HS-27A (cell line): ENCODE measurements around the gene PTH2.
"Not testable (repeated sequence)": the region's sequence is repeated elsewhere in the genome, so short reads cannot be mapped to it uniquely, and the experiment has no call there.

Experiments
- DNase-seq: peaks from one replicate; pipeline ENCODE4 v3.0.0-alpha.2; 2012; ENCODE audit warnings: low read depth, missing footprints

Gene PTH2

DNA sequence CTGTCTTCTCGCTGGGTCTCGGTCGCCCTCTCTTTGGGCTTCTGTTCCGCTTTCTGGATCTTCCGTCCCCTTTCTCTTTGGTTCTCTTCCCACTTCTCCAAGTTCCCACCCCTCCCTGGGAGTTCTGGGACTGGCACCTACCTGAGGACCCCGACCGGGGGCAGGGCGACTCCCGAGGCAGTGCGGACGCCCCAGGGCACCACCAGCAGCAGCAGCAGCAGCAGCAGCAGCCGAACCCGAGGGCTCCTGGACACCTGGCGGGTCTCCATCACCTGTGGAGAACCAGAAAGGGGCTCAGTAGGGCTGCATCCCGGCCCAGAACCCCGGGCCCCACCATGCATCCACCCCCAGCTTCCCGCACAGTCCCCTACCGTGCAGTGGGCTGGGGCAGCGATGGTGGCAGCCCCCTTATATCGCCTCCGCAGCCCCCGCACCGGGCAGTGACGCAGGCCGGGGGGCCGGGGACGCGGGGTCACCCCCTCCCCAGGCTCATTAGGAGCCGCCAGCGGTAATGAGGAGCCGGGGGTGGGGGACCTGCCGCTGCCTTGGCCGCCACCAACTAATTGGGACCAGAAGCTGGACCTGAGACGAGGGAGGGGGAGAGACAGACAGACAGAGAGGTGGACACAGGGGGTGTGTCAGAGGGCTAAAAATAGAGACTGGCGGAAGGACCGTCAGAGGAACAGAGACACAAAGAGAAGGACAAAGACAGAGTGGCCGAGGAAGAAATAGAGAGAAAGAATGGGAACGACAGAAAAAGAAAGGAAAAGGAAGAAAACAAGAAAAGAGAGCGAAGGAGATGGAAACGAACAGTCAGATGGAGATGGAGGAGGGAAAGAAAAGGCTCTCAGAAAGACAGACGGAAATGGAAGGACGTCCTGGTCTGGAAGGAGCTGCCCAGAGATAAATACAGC lies at the start of gene PTH2:
Gene PTH2 (minus strand): TSS at position 371 of the 914 bp plus-strand sequence. CDS start 102 bp downstream, at position 269.
- DNase-seq, result no peak

GRCh38 chr19:49472936-49473335 lies 49.7 kb upstream of the PTH2 start:
- DNase-seq, result no peak

- DNase-seq, result no peak
These were observed 47.4 kb upstream of the PTH2 start for GRCh38 chr19:49470615-49470978.

- DNase-seq, result no peak
These were observed 46.8 kb upstream of the PTH2 start for GRCh38 chr19:49469828-49470614.

DNA sequence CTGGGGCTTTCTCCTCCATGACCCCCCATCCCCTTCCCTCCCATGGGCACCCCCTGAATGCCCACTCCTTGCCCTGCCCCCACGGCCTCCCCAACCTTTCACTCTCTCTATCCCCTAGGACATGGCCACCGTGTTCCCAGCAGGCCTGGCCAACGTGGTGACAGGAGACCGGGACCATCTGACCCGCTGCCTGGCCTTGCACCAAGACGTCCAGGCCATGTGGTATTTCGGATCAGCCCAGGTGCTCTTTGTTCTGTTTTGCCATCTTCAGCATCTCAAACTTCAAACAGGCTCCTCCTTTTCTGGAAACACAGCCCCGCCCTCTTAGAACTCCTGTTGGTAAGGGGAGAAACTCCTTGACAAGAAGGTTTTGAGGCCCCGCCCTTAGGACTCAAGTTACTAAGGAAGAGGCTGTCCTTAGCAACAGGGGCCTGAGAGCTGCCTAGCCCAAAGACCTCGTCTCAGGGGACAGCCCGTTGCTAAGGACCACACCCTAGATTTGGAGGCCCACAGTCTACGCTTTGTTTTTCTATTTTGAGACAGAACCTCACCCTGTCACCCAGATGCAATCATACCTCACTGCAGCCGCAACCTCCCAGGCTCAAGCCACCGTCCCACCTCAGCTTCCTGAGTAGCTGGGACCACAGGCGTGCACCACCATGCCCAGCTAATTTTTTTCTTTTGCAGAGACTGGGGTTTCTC lies 45.7 kb upstream of the PTH2 start:
- no peak for DNase-seq

- DNase-seq, result no peak
These were observed 45.0 kb upstream of the PTH2 start for GRCh38 chr19:49468199-49468598.

- no peak for DNase-seq
These were observed 42.1 kb upstream of the PTH2 start for GRCh38 chr19:49465371-49465770.

- no peak for DNase-seq
These were observed 40.9 kb upstream of the PTH2 start for GRCh38 chr19:49463960-49464740.

DNA sequence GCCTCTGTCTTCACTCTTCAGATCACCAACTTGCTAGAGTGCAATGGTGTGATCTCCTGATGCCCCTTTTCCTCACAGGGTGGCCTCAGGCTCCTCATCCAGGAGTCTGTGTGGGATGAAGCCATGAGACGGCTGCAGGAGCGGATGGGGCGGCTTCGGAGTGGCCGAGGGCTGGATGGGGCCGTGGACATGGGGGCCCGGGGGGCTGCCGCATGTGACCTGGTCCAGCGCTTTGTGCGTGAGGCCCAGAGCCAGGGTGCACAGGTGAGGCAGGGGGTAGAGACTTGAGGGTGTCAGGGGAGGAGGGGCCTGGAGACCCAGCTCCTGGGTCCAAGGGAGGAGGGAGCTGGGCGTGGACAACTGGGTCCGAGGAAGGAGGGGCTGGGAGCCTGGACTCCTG lies 39.3 kb upstream of the PTH2 start:
- DNase-seq, result no peak

DNA sequence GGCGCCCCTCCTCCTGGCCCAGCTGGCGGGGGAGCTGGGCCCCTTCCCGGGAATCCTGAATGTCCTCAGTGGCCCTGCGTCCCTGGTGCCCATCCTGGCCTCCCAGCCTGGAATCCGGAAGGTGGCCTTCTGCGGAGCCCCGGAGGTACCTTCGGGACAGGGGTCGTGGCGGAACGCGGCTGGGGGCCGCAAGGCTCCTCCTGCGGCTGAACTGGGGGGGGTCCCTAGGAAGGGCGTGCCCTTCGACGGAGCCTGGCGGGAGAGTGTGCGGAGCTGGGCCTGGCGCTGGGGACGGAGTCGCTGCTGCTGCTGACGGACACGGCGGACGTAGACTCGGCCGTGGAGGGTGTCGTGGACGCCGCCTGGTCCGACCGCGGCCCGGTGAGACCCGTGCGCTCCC lies 38.4 kb upstream of the PTH2 start:
- DNase-seq, result no peak

DNA sequence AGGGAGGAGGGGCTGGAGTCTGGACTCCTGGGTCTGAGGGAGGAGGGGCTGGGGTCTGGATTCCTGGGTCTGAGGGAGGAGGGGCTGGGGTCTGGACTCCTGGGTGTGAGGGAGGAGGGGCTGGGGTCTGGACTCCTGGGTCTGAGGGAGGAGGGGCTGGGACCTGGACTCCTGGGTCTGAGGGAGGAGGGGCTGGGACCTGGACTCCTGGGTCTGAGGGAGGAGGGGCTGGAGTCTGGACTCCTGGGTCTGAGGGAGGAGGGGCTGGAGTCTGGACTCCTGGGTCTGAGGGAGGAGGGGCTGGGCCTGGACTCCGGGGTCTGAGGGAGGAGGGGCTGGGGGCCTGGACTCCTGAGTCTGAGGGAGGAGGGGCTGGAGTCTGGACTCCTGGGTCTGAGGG lies 37.9 kb upstream of the PTH2 start:
- not testable (repeated sequence) for DNase-seq

DNA sequence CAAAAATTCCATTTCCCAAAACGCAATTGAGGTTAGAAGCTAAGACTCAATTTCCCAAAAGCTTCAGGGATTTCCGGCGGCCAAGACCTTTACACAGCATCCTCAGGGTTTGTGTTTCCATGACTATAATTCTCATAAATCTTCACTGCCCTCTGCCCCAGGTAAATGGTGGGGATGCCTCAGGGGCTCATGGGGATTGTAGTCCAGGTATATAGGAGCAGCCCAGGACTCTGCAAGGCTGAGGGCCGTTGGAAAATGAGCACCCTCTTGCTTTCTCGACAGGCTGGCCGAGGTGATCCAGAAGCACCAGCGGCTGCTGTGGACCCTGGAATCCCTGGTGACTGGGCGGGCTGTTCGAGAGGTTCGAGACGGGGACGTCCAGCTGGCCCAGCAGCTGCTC lies 36.1 kb upstream of the PTH2 start:
- no peak for DNase-seq

DNA sequence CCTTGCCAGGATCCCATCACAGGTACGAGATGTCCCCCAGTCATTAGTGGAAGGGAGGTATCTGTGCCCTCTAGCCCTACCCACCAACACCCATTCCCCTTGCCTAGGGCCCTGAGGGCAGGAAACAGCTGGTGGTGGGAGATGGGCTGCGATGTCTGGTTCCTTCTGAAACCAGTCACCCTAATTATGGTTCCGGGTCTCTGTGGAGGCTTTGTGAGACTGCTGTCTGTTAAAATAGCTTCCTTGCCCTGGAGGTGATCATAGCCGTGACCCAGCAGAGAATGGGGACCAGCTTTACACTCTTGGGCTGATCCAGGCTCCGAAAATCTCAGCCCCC lies 35.3 kb upstream of the PTH2 start:
- no peak for DNase-seq

DNA sequence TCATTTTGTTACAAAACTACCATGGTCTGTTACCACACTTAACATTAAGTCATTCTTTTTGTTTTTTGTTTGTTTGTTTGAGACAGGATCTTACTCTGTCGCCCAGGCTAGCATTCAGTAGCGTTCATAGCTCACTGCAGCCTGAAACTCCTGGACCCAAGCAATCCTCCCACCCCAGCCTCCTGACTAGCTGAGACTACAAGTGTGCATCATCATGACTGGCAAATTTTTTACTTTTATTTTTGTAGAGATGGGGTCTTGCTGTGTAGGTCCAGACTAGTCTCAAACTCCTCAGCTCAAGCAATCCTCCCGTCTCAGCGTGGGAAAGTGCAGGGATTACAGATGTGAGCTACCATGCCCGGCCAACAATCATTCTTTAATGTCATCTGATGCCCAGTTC lies 33.1 kb upstream of the PTH2 start:
- DNase-seq, result no peak

DNA sequence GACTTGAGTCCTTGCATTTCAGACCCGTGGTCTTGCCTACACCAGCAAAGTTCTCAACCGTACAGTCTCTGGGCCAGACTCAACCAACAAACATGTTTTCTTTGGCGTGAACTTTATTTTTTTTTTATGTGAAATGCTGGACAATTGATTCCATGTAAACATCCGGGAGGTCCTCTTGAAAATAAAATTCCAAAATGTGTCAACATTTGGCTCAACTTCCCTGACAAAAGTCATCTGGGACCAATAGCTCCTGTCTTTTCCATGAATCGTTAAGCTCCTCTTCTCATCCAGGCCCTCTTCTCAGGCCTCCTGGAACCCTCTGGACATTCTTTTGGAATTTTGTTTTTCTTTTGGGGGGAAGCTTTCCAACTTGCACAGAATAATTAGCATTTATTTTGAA lies 32.5 kb upstream of the PTH2 start:
- no peak for DNase-seq

DNA sequence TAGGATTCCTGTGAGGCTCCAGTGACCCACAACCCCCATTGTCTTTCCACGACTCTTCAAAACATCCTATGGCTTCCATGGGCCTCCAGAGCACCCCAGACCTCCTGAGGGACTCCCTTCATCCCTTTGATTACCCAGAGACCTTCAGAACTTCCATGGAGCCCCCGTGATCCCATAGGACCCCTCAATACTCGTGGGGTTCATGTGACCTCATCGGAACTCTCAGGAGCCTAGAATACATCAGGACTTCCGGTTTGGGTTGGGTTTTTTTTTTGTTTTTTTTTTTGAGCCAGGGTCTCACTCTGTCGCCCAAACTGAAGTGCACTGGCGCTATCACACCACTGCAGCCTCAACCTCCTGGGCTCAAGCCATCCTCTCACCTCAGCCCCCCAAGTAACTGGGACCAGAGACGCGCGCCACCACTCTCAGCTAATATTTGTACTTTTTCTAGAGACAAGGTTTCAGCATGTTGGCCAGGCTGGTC lies 30.6 kb upstream of the PTH2 start:
- DNase-seq, result no peak

DNA sequence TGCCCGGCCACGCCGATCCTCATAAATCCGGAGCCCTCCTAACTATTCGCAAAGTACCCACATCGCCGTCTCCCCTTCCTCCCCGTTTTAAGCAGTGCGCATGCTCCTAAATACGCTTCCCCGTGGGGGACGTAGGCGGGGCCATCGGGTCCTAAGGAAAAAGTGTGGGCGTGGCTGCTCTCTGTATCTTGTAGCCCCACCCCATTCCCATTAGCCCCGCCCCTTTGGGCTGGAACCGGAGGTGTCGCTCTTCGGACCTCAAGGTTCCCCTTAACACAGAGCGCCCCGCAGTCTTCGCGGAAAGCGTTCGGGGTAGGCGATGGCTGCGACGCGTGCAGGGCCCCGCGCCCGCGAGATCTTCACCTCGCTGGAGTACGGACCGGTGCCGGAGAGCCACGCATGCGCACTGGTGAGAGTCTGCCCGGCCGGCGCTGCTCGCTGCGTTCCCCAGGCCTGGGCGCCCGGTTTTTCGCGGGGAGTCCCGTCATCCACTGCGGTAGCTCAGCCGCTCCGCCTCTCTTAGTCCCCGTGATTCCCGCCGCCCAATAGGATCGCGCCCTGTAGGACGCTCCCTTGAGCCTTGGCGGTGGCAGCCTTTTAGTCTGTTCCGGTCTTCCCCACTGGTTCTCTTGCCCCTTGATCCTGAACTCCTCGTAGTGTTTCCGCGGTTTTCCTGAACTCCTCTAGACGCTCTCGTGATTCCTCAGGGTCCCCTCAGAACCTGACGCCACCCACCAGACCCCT lies 29.9 kb upstream of the PTH2 start, which contains the start of gene ALDH16A1:
Gene ALDH16A1 (plus strand): TSS at position 213 of the 744 bp plus-strand sequence. CDS start 107 bp downstream, at position 320.
- peak; percentile 98 for DNase-seq

- DNase-seq, result peak; percentile 99
These were observed 28.4 kb upstream of the PTH2 start, which contains the start of gene PIH1D1 for GRCh38 chr19:49451430-49452181. Gene PIH1D1 (minus strand): TSS chr19:49451814. CDS start chr19:49451574, 240 bp downstream.

GRCh38 chr19:49450405-49450804 lies 27.2 kb upstream of the PTH2 start:
- no peak for DNase-seq

DNA sequence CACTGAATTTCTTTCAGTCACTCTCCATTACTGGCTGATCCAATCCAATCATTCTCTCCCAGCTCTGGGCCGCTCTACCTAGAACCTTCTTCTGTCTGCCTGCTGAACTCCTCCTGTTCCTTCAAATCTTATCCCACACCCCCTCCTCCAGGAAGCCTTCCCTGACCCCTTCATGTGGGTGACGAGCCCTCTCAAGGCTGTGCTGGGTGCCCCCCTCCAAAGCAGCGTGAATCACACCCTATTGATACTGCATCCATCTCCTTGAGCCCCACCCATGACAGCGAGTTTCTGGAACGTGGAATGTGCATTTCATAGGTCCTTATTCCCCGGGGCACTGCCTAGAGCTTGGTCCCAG lies 25.2 kb upstream of the PTH2 start:
- DNase-seq, result no peak
